ENCODE data around the gene GRID1. TPM values are rescaled to one million over a fixed set of nuclear protein-coding genes. Genes with fewer than 3 reads are reported as not detected.

The GRID1 gene
- total RNA-seq, 2 donors from 2014 or later, result 0.27 to 0.85 TPM

DNA sequence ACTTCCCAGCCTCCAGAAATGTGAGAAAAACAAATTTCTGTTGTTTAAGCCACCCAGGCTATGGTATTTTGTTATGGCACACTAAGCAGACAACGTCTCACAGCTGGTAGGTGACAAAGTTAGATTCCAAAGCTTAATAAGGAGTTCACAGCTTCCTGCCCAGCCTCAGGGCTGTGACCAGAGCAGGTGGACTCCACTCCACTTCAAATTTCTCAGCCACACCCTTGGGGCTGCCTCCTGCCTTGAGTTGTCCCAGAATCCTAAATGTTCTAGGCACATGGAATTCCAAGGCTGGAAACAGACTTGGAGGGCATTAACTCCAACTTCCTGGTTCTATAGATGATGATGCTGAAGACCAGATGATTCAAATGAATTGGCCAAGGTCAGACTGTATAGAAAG is 310.7 kb downstream of the GRID1 start:
- Histone ChIP-seq H3K4me3 (no peak overlapping the region), H3K27ac (no peak overlapping the region), H3K9me3 (no peaks in the 10 kb centered on the region), H3K27me3 (replicated peaks; ENCODE audit: insufficient read depth) (no peaks in the 10 kb centered on the region), H3K4me1 (ENCODE audit: control insufficient read depth in 1 of 2, low read depth in 2 of 2) (no peaks in the 10 kb centered on the region), H3K36me3 (no peaks in the 10 kb centered on the region)
- DNase-seq (ENCODE audit: low spot score), result no peak
- ATAC-seq (ENCODE audit: insufficient number of reproducible peaks, low FRiP score, low read depth), result no peak
- TF ChIP-seq, protein P1, sequence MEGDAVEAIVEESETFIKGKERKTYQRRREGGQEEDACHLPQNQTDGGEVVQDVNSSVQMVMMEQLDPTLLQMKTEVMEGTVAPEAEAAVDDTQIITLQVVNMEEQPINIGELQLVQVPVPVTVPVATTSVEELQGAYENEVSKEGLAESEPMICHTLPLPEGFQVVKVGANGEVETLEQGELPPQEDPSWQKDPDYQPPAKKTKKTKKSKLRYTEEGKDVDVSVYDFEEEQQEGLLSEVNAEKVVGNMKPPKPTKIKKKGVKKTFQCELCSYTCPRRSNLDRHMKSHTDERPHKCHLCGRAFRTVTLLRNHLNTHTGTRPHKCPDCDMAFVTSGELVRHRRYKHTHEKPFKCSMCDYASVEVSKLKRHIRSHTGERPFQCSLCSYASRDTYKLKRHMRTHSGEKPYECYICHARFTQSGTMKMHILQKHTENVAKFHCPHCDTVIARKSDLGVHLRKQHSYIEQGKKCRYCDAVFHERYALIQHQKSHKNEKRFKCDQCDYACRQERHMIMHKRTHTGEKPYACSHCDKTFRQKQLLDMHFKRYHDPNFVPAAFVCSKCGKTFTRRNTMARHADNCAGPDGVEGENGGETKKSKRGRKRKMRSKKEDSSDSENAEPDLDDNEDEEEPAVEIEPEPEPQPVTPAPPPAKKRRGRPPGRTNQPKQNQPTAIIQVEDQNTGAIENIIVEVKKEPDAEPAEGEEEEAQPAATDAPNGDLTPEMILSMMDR (IDR thresholded peaks at IDR 0.05), result no peak

DNA sequence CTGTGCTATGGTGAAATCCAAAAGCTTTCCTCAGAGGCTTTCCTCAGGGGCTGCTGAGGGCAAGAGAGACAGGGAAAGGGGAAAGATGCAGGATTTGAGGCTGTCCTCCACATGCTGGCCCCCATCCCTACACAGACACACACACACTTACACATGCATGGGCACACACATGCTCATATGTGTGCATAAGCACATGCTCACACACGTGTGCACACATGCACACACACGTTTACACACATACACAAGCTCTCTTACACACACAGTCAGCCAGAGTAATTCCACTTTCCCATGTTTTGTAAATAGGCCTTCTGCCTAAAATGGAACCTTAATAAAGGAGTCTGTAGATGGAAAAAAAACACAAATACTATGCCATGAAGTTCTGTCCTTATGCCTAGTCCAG is 312.9 kb downstream of the GRID1 start:
- no peak overlapping the region for H3K27ac ChIP-seq
- TF ChIP-seq, protein P1 (IDR thresholded peaks at IDR 0.05), result no peak
- H3K4me1 ChIP-seq (ENCODE audit: control insufficient read depth in 1 of 2, low read depth in 2 of 2), result no peaks in the 10 kb centered on the region
- ATAC-seq (ENCODE audit: insufficient number of reproducible peaks, low FRiP score, low read depth), result no peak
- no peaks in the 10 kb centered on the region for H3K27me3 ChIP-seq (replicated peaks; ENCODE audit: insufficient read depth)
- H3K4me3 ChIP-seq, result no peak overlapping the region
- DNase-seq (ENCODE audit: low spot score), result no peak
- no peaks in the 10 kb centered on the region for H3K9me3 ChIP-seq
- H3K36me3 ChIP-seq, result no peaks in the 10 kb centered on the region

DNA sequence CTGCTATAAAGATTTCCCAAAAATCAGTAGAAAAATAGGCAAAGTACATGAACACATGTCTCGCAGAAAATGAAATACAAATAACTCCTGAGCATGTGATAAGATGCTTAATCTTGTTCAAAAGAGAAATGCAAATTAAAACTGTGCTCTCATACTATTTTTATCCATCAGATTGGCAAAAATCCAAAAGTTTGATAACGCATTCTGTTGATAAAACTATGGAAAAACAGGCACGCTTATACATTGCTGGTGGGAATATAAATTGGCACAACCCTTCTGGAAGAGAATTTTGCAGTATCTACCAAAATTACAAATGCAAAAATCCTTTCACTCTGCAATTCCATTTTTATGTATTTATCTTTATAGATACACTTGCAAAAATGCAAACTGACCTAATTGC is 315.0 kb downstream of the GRID1 start:
- Histone ChIP-seq H3K9me3 (no peaks in the 10 kb centered on the region), H3K4me1 (ENCODE audit: control insufficient read depth in 1 of 2, low read depth in 2 of 2) (no peaks in the 10 kb centered on the region), H3K4me3 (no peak overlapping the region), H3K27ac (no peak overlapping the region), H3K27me3 (replicated peaks; ENCODE audit: insufficient read depth) (no peaks in the 10 kb centered on the region), H3K36me3 (no peaks in the 10 kb centered on the region)
- TF ChIP-seq, protein P1 (IDR thresholded peaks at IDR 0.05), result no peak
- ATAC-seq (ENCODE audit: insufficient number of reproducible peaks, low FRiP score, low read depth) (no peak), DNase-seq (ENCODE audit: low spot score) (no peak)

DNA sequence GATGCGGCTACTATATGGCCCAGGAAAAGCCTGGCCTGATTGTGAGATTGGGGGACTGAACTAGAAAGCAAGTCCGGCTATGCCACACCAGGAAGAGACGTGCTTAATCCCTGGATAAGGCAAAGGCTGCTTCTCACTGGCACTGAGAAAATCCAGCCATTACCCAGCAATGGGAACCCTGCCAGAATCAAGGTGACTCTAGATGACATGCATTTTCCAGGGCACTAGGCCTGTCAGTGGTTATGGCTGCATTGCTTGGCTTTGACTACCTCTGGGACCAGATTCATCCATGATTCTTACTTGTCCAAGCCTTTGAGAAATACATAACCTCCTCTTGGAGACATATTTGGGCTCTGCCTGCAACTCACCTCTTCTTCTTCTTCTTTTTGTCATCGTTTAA is 317.2 kb downstream of the GRID1 start:
- Histone ChIP-seq H3K4me1 (ENCODE audit: control insufficient read depth in 1 of 2, low read depth in 2 of 2) (no peaks in the 10 kb centered on the region), H3K4me3 (no peak overlapping the region), H3K27ac (no peak overlapping the region), H3K9me3 (no peaks in the 10 kb centered on the region), H3K27me3 (replicated peaks; ENCODE audit: insufficient read depth) (no peaks in the 10 kb centered on the region), H3K36me3 (no peaks in the 10 kb centered on the region)
- DNase-seq (ENCODE audit: low spot score), result no peak
- no peak for ATAC-seq (ENCODE audit: insufficient number of reproducible peaks, low FRiP score, low read depth)
- TF ChIP-seq, protein P1 (IDR thresholded peaks at IDR 0.05), result no peak

DNA sequence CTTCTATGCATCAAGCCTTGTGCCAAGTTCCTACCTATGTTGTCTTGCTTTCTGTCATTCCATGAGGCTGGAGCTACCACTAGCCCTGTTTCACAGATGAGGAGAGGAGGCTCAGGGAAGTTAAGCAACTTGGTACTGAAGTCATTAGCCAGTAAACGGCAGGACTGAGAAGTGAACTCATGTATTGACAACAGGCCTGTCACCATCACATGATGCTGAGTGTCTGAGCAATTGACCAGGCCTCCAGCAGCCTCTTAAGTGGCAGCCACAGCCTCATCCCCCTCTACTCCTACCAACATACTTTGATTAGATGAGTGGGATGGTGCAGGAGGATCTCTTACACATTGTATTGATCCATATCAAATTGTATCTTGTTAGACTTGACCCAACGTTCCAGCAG is 317.6 kb downstream of the GRID1 start:
- ATAC-seq (ENCODE audit: insufficient number of reproducible peaks, low FRiP score, low read depth) (no peak), DNase-seq (ENCODE audit: low spot score) (no peak)
- no peak overlapping the region for H3K27ac ChIP-seq
- no peaks in the 10 kb centered on the region for H3K27me3 ChIP-seq (replicated peaks; ENCODE audit: insufficient read depth)
- H3K9me3 ChIP-seq, result no peaks in the 10 kb centered on the region
- TF ChIP-seq, protein P1 (IDR thresholded peaks at IDR 0.05), result no peak
- H3K4me3 ChIP-seq, result no peak overlapping the region
- no peaks in the 10 kb centered on the region for H3K4me1 ChIP-seq (ENCODE audit: control insufficient read depth in 1 of 2, low read depth in 2 of 2)
- no peaks in the 10 kb centered on the region for H3K36me3 ChIP-seq
